ENCODE data around the gene WDR73.
"Not testable (repeated sequence)": the region's sequence is repeated elsewhere in the genome, so short reads cannot be mapped to it uniquely, and the experiment has no call there.

WDR73 gene

GRCh38 chr15:84658080-84658787 lies 4.2 kb upstream of the WDR73 start, which contains the start of gene NMB:
Gene NMB, minus strand, starts transcription at chr15:84658199. Its CDS starts 47 bp downstream, at chr15:84658152.
- in situ Hi-C loops (cut with MboI; ENCODE audit: low sequenced_read_pairs) = no loop called here

- in situ Hi-C loops (cut with MboI; ENCODE audit: low sequenced_read_pairs) = no loop called here
These were observed 3.6 kb upstream of the WDR73 start for GRCh38 chr15:84657748-84658079.

GRCh38 chr15:84656972-84657371 lies 2.9 kb upstream of the WDR73 start:
- in situ Hi-C loops (cut with MboI; ENCODE audit: low sequenced_read_pairs) = no loop called here

- in situ Hi-C loops (cut with MboI; ENCODE audit: low sequenced_read_pairs) = no loop called here
These were observed 788 bp upstream of the WDR73 start for GRCh38 chr15:84654689-84655453.

GRCh38 chr15:84653584-84653909 lies 536 bp downstream of the WDR73 start:
- in situ Hi-C loops (cut with MboI; ENCODE audit: low sequenced_read_pairs) = no loop called here

- in situ Hi-C loops (cut with MboI; ENCODE audit: low sequenced_read_pairs) = no loop called here
These were observed 4.4 kb downstream of the WDR73 start for GRCh38 chr15:84649706-84650105.

GRCh38 chr15:84648539-84648938 lies 5.5 kb downstream of the WDR73 start:
- in situ Hi-C loops (cut with MboI; ENCODE audit: low sequenced_read_pairs) = no loop called here

GRCh38 chr15:84647726-84648125 lies 6.4 kb downstream of the WDR73 start:
- in situ Hi-C loops (cut with MboI; ENCODE audit: low sequenced_read_pairs) = no loop called here

GRCh38 chr15:84645997-84646396 lies 8.1 kb downstream of the WDR73 start:
- in situ Hi-C loops (cut with MboI; ENCODE audit: low sequenced_read_pairs) = no loop called here

GRCh38 chr15:84645496-84645895 lies 8.6 kb downstream of the WDR73 start:
- in situ Hi-C loops (cut with MboI; ENCODE audit: low sequenced_read_pairs) = no loop called here

GRCh38 chr15:84643838-84644237 lies 10.2 kb downstream of the WDR73 start:
- in situ Hi-C loops (cut with MboI; ENCODE audit: low sequenced_read_pairs) = no loop called here

GRCh38 chr15:84642640-84643039 lies 11.4 kb downstream of the WDR73 start:
- in situ Hi-C loops (cut with MboI; ENCODE audit: low sequenced_read_pairs) = not testable (repeated sequence)

GRCh38 chr15:84641871-84642270 lies 12.2 kb downstream of the WDR73 start:
- in situ Hi-C loops (cut with MboI; ENCODE audit: low sequenced_read_pairs) = not testable (repeated sequence)

- in situ Hi-C loops (cut with MboI; ENCODE audit: low sequenced_read_pairs) = no loop called here
These were observed 16.0 kb downstream of the WDR73 start for GRCh38 chr15:84638103-84638502.

- in situ Hi-C loops (cut with MboI; ENCODE audit: low sequenced_read_pairs) = no loop called here
These were observed 19.8 kb downstream of the WDR73 start for GRCh38 chr15:84634228-84634837.

GRCh38 chr15:84633311-84634227 lies 20.5 kb downstream of the WDR73 start:
- in situ Hi-C loops (cut with MboI; ENCODE audit: low sequenced_read_pairs) = no loop called here

- in situ Hi-C loops (cut with MboI; ENCODE audit: low sequenced_read_pairs) = no loop called here
These were observed 22.3 kb downstream of the WDR73 start for GRCh38 chr15:84631706-84632272.

- in situ Hi-C loops (cut with MboI; ENCODE audit: low sequenced_read_pairs) = no loop called here
These were observed 25.1 kb downstream of the WDR73 start for GRCh38 chr15:84629033-84629432.

- in situ Hi-C loops (cut with MboI; ENCODE audit: low sequenced_read_pairs) = no loop called here
These were observed 29.0 kb downstream of the WDR73 start for GRCh38 chr15:84625123-84625522.

GRCh38 chr15:84624359-84624758 lies 29.7 kb downstream of the WDR73 start:
- in situ Hi-C loops (cut with MboI; ENCODE audit: low sequenced_read_pairs) = no loop called here
